Neural progenitor cell (in vitro differentiated cells): ENCODE measurements around the gene ABHD2. TPM values are rescaled to one million over a fixed set of nuclear protein-coding genes. Genes with fewer than 3 reads are reported as not detected.

Experiments used
- DNase-seq: peaks from one replicate; pipeline ENCODE4 v3.0.0-alpha.2; 2016; ENCODE audit warnings: low spot score
- H2AFZ ChIP-seq: fragments of 200-600 bp; sonication (generic); replicated peaks from 2 replicates; pipeline ENCODE4 v1.6.1; 2016; ENCODE audit warnings: antibody characterized with exemption
- H3F3A ChIP-seq: fragments of 200-600 bp; sonication (generic); 2 replicates; pipeline ENCODE4 v1.6.1; 2016; ENCODE audit warnings: antibody characterized with exemption, low read depth
- H3K27ac ChIP-seq: fragments of 200-600 bp; sonication (generic); 2 replicates; pipeline ENCODE4 v1.5.1; 2016; ENCODE audit warnings: mild to moderate bottlenecking
- H3K27me3 ChIP-seq: fragments of 200-600 bp; sonication (generic); 2 replicates; pipeline ENCODE4 v1.6.1; 2016; ENCODE audit warnings: mild to moderate bottlenecking, moderate library complexity
- H3K36me3 ChIP-seq: fragments of 200-600 bp; sonication (generic); 2 replicates; pipeline ENCODE4 v1.5.1; 2016
- H3K4me1 ChIP-seq: fragments of 200-600 bp; sonication (generic); 2 replicates; pipeline ENCODE4 v1.6.1; 2016; ENCODE audit warnings: mixed run types
- H3K4me2 ChIP-seq: fragments of 200-600 bp; sonication (generic); 2 replicates; pipeline ENCODE4 v1.6.1; 2016
- H3K4me3 ChIP-seq: fragments of 200-600 bp; sonication (generic); 2 replicates; pipeline ENCODE4 v1.5.1; 2016
- H3K79me2 ChIP-seq: fragments of 200-600 bp; sonication (generic); 2 replicates; pipeline ENCODE4 v1.6.1; 2016; ENCODE audit warnings: low read depth
- H3K9ac ChIP-seq: fragments of 200-600 bp; sonication (generic); 2 replicates; pipeline ENCODE4 v1.6.1; 2016
- H3K9me3 ChIP-seq: fragments of 200-600 bp; sonication (generic); 2 replicates; pipeline ENCODE4 v1.5.1; 2016; ENCODE audit warnings: low read depth
- H4K20me1 ChIP-seq: fragments of 200-600 bp; sonication (generic); 2 replicates; pipeline ENCODE4 v1.6.1; 2016; ENCODE audit warnings: low read depth
- H3K27ac Mint-ChIP-seq: 3 replicates; pipeline ENCODE4 v1.8.0; 2021; ENCODE audit warnings: mixed read lengths
- H3K27me3 Mint-ChIP-seq: 2 replicates; pipeline ENCODE4 v1.8.0; 2022; ENCODE audit warnings: low read depth, mild to moderate bottlenecking, inconsistent platforms, moderate library complexity, mixed read lengths; ENCODE audit not compliant: insufficient read depth
- H3K36me3 Mint-ChIP-seq: 3 replicates; pipeline ENCODE4 v1.8.0; 2021; ENCODE audit warnings: mixed read lengths
- H3K4me1 Mint-ChIP-seq: 3 replicates; pipeline ENCODE4 v1.8.0; 2021; ENCODE audit warnings: mixed read lengths
- H3K4me3 Mint-ChIP-seq: 3 replicates; pipeline ENCODE4 v1.8.0; 2021; ENCODE audit warnings: mild to moderate bottlenecking, moderate library complexity, mixed read lengths
- H3K9me3 Mint-ChIP-seq: 3 replicates; pipeline ENCODE4 v1.8.0; 2020; ENCODE audit warnings: mixed read lengths
- CTCF ChIP-seq: fragments of 200-600 bp; sonication (generic); IDR thresholded peaks from 2 replicates; pipeline ENCODE4 v1.5.1; 2017; ENCODE audit warnings: antibody characterized with exemption, mild to moderate bottlenecking
- EZH2 ChIP-seq: fragments of 200-600 bp; sonication (generic); IDR thresholded peaks from 2 replicates; pipeline ENCODE4 v1.6.1; 2017; ENCODE audit warnings: antibody characterized with exemption, mild to moderate bottlenecking, moderate library complexity
- EZH2phosphoT487 ChIP-seq: fragments of 200-600 bp; sonication (generic); IDR thresholded peaks from 2 replicates; pipeline ENCODE4 v1.6.1; 2017; ENCODE audit warnings: antibody characterized with exemption
- total RNA-seq: library from RNA; depleted of rRNA; stranded (reverse); fragments of >200 nt; gene quantifications from 2 replicates; pipeline ENCODE4 v1.2.3, GENCODE V29; 2015; ENCODE audit warnings: low replicate concordance

ABHD2 gene
- total RNA-seq, 1 donor from 2014 or later = 10.9 TPM

- Mint-ChIP-seq H3K27ac (no peak overlapping the region), H3K4me3 (no peak overlapping the region), H3K4me1 (peaks cover 8% of the 10 kb centered on the region), H3K36me3 (peaks cover 3% of the 10 kb centered on the region), H3K27me3 (peaks cover 3% of the 10 kb centered on the region), H3K9me3 (no peaks in the 10 kb centered on the region)
- Histone ChIP-seq H3K27ac (no peak overlapping the region), H3K4me2 (no peak overlapping the region), H3K79me2 (no peaks in the 10 kb centered on the region), H3K9ac (no peak overlapping the region), H2AFZ (no peak overlapping the region), H3K4me1 (no peaks in the 10 kb centered on the region), H3F3A (peaks cover 4% of the 10 kb centered on the region), H3K9me3 (no peaks in the 10 kb centered on the region), H4K20me1 (no peaks in the 10 kb centered on the region), H3K4me3 (no peak overlapping the region), H3K36me3 (no peaks in the 10 kb centered on the region), H3K27me3 (no peaks in the 10 kb centered on the region)
- DNase-seq = no peak
- TF ChIP-seq CTCF (no peak), EZH2phosphoT487 (no peak), EZH2 (no peak)
Observed at GRCh38 chr15:89175617-89176191, 87.4 kb downstream of the ABHD2 start.

GRCh38 chr15:89177116-89177515 is 88.9 kb downstream of the ABHD2 start:
- peaks cover 8% of the 10 kb centered on the region for H3K4me1 Mint-ChIP-seq
- no peak overlapping the region for H3K4me3 ChIP-seq
- no peaks in the 10 kb centered on the region for H3K79me2 ChIP-seq
- H4K20me1 ChIP-seq = no peaks in the 10 kb centered on the region
- no peak overlapping the region for H3K27ac Mint-ChIP-seq
- no peak overlapping the region for H3K4me2 ChIP-seq
- H3K9me3 ChIP-seq = no peaks in the 10 kb centered on the region
- no peaks in the 10 kb centered on the region for H3K9me3 Mint-ChIP-seq
- no peak overlapping the region for H3K9ac ChIP-seq
- no peaks in the 10 kb centered on the region for H3K27me3 ChIP-seq
- DNase-seq = no peak
- H3F3A ChIP-seq = no peaks in the 10 kb centered on the region
- H3K4me3 Mint-ChIP-seq = no peak overlapping the region
- H3K4me1 ChIP-seq = no peaks in the 10 kb centered on the region
- H3K36me3 ChIP-seq = no peaks in the 10 kb centered on the region
- no peak for TF ChIP-seq EZH2phosphoT487
- no peak for TF ChIP-seq CTCF
- TF ChIP-seq EZH2 = no peak
- H3K27ac ChIP-seq = no peak overlapping the region
- peaks cover 3% of the 10 kb centered on the region for H3K27me3 Mint-ChIP-seq
- peaks cover 3% of the 10 kb centered on the region for H3K36me3 Mint-ChIP-seq
- H2AFZ ChIP-seq = no peak overlapping the region

GRCh38 chr15:89177633-89178306 is 89.5 kb downstream of the ABHD2 start:
- no peaks in the 10 kb centered on the region for H3K9me3 Mint-ChIP-seq
- Histone ChIP-seq H3K79me2 (no peaks in the 10 kb centered on the region), H3K9ac (no peak overlapping the region), H3K27ac (no peak overlapping the region), H3K4me2 (no peak overlapping the region), H3F3A (no peaks in the 10 kb centered on the region), H3K4me1 (no peaks in the 10 kb centered on the region), H4K20me1 (no peaks in the 10 kb centered on the region), H3K36me3 (no peaks in the 10 kb centered on the region), H2AFZ (no peak overlapping the region), H3K4me3 (no peak overlapping the region), H3K27me3 (no peaks in the 10 kb centered on the region), H3K9me3 (no peaks in the 10 kb centered on the region)
- TF ChIP-seq EZH2 (no peak), CTCF (peak; percentile 90), EZH2phosphoT487 (no peak)
- peaks cover 8% of the 10 kb centered on the region for H3K4me1 Mint-ChIP-seq
- H3K4me3 Mint-ChIP-seq = no peak overlapping the region
- peaks cover 3% of the 10 kb centered on the region for H3K36me3 Mint-ChIP-seq
- H3K27ac Mint-ChIP-seq = peak overlapping the region; percentile 16
- peaks cover 3% of the 10 kb centered on the region for H3K27me3 Mint-ChIP-seq
- peak; percentile 76 for DNase-seq
